Amygdala (tissue), 56 donors: Measurements from ENCODE around the gene ZNF318.
"Not testable (repeated sequence)": the region's sequence is repeated elsewhere in the genome, so short reads cannot be mapped to it uniquely, and the experiment has no call there.

Experiments used
- DNase-seq, 56 donors: peaks; one replicate each; lab custom pipeline; 2025; lab: John Stamatoyannopoulos, UW

The ZNF318 gene

GRCh38 chr6:43386492-43386891 is 17.0 kb upstream of the ZNF318 start:
- no peak for DNase-seq

DNA sequence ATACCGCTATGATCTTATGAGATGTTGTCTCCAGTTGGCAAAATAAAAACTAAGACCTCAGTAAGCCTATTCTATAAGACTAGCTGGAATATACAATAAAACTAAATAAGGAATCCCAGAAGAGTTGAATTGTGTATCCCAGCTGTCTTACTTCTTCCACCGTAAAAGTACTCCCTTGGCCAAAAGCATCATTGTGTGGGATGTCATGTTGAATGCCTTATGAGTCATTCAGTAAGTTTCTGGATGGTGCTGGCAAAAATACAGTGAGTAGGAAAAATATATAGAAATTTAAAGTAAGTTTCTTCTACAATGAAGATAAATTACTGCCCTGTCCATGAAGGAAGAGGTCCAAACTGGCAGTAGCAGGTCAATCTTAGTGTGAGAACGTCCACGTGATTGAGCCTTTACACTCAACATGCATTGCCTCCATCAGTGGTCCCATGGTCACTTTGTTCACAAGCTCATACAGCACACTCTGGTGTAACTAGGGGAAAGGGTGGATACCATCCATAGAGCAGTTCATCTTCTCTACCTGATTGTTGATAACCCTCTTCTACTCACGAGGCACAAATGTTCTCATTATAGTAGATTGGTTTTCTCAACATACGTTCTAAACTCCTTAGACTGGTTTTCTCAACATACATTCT is 13.7 kb upstream of the ZNF318 start:
- no peak for DNase-seq

DNA sequence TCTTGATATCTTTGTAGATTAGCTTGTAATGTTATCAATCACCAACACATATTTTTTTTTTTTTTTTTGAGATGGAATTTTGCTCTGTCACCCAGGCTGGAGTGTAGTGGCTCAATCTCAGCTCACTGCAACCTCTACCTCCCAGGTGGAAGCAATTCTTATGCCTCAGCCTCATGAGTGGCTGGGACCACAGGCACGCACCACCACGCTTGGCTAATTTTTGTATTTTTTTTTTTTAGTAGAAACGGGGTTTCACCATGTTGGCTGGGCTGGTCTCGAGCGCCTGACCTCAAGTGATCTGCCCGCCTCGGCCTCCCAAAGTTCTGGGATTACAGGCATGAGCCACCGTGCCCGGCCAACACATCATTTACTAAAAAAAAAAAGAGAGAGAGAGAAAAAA is 11.4 kb upstream of the ZNF318 start:
- DNase-seq, result not testable (repeated sequence)

GRCh38 chr6:43378631-43379030 is 9.2 kb upstream of the ZNF318 start:
- DNase-seq, result no peak

DNA sequence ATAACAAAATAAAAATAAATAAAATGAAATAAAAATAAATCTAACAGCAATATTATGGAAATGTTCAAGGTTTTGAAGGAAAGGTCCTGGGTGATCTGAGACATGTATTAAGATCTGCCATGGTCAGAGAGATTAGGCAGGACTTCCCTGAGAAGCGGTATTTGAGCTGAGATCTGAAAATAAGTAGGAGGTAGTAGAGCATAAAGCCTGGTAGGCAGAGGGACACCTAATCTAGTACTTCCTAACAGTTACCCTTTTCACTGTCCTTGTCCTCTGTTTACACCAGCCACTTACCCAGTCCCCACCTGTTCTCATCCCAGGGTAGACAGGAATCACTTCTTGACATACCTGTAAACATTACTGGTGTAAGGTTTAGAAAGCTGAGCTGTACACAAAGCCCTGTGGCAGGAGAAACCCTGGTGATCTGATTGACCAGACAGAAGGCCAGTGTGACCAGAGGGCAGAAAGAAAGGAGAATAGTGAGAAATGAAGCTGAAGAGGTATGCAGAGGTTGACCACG is 8.3 kb upstream of the ZNF318 start:
- no peak for DNase-seq

- DNase-seq, result no peak
These were observed 7.1 kb upstream of the ZNF318 start for GRCh38 chr6:43376551-43376981.

GRCh38 chr6:43375693-43376092 is 6.2 kb upstream of the ZNF318 start:
- DNase-seq, result no peak

DNA sequence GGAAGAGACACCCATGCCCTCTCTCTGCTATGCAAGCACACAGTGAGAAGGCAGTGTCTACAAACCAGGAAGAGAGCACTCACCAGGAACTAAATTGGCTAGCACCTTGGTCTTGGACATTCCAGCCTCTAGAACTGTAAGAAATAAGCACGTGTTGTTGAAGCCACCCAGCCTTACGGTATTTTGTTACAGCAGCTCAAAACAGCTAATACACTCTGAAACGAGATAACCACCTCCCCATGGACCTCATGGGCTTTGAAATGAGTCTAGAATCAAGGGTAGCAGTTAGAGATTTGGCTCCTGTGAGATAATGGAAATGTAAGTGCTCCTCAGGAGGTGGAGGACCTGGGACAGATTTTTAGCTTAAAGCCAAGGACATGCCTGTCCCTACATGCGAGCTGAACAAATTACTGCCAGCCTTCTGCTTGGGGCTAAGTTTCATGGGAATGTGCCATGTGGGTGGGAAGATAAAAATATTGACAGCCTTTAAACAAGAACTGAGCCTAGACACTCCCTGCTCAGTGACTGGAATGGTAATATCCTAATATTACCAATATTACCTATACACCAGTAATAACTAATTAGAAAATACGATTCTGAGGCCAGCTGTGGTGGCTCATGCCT is 3.9 kb upstream of the ZNF318 start:
- DNase-seq, result no peak

GRCh38 chr6:43370003-43370580 is 645 bp upstream of the ZNF318 start:
- DNase-seq, result not testable (repeated sequence)

DNA sequence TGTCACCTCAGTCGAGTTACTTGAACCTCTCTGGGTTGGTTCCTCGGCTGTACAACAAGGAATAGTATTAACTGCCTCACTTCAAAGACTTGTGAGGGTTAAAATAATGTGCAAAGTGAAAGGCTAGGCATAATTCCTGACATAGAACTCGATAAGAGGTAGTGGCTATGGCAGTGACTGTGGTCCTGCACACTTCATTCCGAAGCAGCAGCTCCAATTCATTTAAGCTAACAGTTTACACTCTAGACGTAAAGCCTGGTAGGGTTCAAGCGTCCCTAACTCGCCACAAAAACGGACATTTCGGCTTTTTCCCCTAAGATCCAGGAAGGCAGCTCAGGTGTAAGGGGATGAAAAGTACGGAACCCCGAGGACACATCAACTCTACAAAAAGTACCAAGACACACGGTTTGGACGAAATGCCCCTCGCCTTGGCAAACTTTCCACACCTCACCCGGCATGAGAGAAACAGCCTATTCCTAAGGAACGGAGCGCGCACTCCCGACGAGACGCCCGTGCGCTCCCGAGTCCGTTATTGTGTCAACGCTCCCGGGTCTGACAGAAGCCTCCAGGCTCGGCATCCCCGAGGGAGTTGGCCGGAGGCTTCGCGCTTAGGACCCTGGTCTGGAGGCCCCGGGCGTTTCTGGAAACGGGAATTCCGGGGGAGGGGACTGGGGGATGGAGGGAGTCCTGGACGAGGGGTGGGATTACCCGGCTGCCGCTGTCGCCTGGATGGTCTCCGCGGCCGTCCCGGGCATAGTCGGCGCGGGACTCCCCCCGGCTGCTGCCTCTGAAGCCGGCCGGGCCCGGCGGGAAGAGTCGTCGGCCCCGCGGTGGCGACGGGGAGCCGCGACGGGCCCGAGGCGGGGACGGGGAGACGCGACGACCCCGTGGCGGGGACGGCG is 937 bp downstream of the ZNF318 start:
- peak in 25 of 56 donors; percentile 2 to 51 (median 21) for DNase-seq

- no peak for DNase-seq
These were observed 2.0 kb downstream of the ZNF318 start for GRCh38 chr6:43367245-43367984.

DNA sequence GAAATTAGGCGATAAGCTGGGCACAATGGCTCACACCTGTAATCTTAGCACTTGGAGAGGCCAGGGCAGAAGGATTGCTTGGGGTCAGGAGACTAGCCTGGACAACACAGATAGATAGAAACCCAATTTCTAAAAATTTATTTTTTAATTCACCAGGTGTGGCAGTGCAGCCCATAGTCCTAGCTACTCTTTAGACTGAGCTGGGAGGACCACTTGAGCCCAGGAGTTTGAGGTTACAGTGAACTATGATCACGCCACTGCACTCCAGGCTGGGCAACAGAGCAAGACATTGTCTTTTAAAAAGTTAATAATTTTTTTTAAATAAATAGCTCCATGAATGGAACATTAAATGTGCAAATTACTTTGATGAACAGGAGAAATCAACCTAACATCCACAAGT is 8.2 kb downstream of the ZNF318 start:
- DNase-seq, result no peak

- no peak for DNase-seq
These were observed 9.6 kb downstream of the ZNF318 start for GRCh38 chr6:43359831-43360230.

DNA sequence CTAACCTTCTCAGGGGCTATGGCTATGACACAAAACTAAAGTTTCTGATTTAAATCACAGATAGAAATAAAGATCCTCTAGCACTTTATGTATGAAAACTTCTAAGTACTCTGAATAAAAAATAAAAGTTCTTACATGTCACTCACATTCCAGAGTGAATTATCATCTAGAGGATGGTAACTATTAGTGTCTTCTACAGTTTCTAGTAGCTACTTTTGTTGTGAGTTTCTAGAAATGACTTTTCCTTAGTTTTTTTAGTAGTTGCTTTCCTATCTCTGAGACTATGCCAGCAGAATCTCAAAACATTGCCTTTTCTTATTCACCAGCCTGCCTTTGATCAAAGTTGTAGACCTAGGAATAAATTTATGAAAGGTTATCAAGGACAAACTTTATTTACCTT is 10.1 kb downstream of the ZNF318 start:
- no peak for DNase-seq

GRCh38 chr6:43355862-43356590 is 13.4 kb downstream of the ZNF318 start:
- DNase-seq, result peak in 4 of 56 donors; percentile 1 to 14 (median 8)

DNA sequence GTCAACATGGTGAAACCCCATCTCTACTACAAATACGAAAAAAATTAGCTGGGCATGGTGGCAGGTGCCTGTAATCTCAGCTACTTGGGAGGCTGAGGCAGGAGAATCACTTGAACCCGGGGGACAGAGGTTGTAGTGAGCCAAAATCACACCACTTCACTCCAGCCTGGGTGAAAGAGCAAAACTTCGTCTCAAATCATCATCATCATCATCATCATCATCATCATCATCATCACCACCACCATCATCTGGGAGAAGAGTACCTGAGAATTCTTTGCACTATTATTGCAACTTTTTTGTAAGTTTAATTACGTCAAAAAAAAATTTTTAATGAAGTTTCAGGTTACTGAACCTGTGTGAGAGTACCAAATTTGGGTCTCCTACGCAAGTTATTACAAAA is 17.5 kb downstream of the ZNF318 start:
- not testable (repeated sequence) for DNase-seq

GRCh38 chr6:43347444-43347843 is 22.0 kb downstream of the ZNF318 start:
- no peak for DNase-seq

DNA sequence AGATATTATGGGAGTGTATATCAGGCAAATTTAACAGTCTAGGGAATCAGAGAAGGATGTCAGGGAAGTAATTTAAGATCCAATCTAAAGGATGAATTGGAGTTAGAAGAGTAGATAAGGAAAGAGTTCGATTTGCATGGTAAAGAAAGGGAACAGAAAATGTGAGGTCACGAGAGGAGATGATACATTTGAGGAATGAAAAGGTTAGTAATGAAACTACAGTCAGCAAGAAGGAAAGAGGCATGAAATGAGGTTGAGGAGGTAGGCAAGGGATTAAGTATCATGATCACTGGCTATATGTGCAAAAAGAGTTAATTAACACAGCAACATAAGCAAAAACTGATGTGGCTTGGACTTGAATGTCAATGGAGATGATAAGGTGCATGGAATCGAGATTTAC is 22.4 kb downstream of the ZNF318 start:
- DNase-seq, result no peak

- not testable (repeated sequence) for DNase-seq
These were observed 23.2 kb downstream of the ZNF318 start for GRCh38 chr6:43346243-43346642.
